Loucy (cell line): ENCODE results near the gene TBX1.

ENCODE experiments used
- EZH2phosphoT487 ChIP-seq: fragments of 200-600 bp; IDR thresholded peaks from 2 replicates; pipeline ENCODE4 v1.6.1; 2018; ENCODE audit warnings: antibody characterized with exemption, mild to moderate bottlenecking, moderate library complexity, borderline replicate concordance
- TF ChIP-seq, protein P1 (sequence below): fragments of 200-600 bp; sonication (generic); conservative IDR thresholded peaks from 2 replicates; pipeline ENCODE4 v1.5.1; 2014; ENCODE audit warnings: mild to moderate bottlenecking, antibody characterized with exemption, low read length

DNA sequence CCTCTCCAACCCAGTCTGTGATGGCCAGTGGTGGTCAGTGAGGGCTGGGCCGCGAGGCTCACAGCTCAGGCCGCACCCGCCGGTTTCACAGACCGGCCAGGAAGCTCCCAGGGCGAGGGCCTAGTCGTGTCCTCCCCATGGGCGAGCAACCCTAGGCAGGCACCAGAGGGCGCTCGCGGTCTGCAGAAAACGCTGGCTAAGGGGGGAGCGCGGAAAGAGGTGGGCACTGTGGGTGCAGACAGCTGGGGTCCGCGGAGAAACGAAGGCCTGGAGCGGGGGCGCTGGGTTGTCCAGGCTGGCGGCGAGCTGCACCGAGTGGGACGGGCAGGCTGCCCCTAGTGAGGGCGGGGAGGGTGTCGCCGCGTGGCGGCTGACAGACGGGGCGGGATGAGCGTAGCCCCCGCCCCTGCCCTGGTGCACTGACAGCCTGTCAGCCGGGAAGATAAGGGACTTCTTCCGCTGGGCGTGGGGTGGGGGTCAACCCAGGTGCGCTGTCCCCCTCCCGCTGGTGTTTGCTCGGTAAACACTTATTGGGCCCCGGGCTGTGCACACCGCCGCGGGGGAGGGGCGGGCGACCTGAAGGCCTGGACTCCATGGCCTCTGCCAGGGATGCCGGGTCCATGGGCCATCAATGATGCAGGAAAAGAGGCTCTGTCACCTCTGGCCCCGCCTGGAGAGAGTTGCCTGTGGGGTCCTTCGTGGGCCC lies 29.8 kb upstream of the TBX1 start:
- TF ChIP-seq, protein P1, sequence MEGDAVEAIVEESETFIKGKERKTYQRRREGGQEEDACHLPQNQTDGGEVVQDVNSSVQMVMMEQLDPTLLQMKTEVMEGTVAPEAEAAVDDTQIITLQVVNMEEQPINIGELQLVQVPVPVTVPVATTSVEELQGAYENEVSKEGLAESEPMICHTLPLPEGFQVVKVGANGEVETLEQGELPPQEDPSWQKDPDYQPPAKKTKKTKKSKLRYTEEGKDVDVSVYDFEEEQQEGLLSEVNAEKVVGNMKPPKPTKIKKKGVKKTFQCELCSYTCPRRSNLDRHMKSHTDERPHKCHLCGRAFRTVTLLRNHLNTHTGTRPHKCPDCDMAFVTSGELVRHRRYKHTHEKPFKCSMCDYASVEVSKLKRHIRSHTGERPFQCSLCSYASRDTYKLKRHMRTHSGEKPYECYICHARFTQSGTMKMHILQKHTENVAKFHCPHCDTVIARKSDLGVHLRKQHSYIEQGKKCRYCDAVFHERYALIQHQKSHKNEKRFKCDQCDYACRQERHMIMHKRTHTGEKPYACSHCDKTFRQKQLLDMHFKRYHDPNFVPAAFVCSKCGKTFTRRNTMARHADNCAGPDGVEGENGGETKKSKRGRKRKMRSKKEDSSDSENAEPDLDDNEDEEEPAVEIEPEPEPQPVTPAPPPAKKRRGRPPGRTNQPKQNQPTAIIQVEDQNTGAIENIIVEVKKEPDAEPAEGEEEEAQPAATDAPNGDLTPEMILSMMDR = peak; percentile 92
- TF ChIP-seq EZH2phosphoT487 = no peak
